Stimulated activated CD4-positive, alpha-beta T cell treated with anti-CD3 and anti-CD28 coated beads, TNF-alpha, amount 100 ng/mL, for 1 hour (primary cell): Measurements from ENCODE around the gene RBBP8.

Experiments used
- DNase-seq, 3 donors: peaks; one replicate each; pipeline ENCODE4 v3.0.0-alpha.2; 2020; ENCODE audit warnings: low read depth in 3 of 3, low spot score in 1 of 3

The RBBP8 gene

DNA sequence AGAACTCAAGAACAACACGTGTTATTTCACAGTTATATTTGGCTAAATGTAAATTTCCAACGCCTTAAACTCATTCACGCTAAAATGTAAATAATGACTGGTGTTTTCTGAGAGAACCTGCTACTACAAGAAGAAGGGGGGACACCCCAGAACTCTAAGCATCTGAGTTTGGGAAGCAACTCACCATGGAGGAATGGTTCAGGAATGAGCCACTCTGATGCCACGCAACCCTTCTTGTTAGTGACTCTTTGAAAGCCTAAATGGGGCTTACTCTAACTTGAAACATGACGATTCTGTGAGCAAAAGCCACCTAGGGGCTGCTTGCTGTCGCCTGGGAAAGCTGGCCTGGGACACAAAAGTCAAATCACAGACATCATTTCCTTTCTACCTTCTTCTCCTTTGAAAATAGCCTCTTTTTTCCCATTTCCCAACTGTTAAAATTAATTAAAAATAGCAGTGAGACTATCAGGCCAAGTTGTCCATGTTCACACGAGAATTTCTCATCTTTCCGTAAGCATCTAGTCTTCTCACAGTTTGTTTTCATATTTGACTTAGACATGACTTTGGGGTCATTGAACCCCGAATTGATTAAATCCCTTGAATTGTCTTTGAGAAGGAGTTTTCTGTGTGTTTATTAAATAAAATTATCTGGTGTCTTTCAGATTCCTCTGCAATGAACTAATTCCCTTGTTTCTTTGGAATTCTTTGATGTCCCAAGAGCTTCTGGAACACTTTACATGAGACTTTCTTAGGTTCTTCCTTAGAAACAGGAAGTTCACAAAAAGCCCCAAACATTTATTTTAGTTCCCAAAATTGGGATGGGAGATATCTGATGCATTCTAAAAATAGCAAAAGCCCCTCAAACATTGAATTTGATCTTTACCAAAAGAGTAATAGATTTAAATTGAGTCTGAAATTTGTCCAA, 126.7 kb downstream of the RBBP8 start:
- DNase-seq = no peak

DNA sequence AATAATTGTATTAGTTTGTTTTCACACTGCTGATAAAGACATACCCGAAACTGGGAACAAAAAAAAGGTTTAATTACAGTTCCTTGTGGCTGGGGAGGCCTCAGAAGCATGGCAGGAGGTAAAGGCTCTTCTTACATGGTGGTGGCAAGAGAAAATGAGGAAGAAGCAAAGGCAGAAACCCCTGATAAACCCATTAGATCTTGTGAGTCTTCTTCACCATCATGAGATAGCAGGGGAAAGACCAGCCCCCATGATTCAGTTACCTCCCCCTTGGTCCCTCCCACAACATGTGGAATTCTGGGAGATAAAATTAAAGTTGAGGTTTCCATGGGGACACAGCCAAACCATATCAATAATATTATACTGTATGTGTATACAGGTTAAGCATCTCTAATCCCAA, 128.9 kb downstream of the RBBP8 start:
- no peak for DNase-seq

DNA sequence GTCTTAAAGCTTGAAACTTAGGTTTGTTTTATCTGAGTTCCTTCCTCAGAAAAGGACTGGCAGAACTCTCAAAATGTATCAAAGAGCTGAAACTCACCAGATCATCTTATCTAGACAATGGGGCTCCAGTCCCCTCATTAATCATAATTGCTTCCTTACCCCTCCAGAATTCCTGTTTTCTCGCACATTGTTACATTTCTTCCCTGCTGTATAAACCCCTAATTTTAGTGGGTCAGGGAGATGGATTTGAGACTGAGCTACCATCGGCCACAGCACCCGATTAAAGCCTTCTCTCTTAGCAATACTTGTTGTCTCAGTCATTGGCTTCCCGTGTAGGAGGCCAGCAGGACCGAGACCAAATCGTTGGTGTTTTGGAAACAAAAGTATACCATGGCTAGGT, 130.4 kb downstream of the RBBP8 start:
- DNase-seq = no peak

DNA sequence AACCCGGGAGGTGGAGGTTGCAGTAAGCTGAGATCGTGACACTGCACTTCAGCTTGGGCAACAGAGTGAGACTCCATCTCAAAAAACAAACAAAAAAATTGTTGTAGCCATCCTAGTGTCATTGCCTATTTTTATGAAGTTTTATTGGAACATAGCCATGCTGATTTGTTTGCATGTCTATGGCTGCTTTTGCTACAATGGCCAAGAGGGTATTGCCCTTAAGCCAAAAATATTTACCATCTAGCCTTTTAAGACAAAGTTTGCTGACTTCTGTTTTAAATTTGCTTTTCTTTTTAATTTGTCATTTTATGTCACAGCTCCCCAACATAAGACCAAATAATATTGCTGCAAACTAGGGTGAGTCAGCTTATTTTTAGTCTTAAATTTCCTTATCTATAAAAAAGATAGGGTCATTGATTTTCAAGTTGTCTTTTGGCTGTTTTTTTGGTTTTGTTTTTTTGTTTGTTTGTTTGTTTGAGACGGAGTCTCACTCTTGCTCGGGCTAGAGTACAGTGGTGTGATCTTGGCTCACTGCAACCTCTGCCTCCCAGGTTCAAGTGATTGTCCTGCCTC, 132.2 kb downstream of the RBBP8 start:
- DNase-seq = no peak

DNA sequence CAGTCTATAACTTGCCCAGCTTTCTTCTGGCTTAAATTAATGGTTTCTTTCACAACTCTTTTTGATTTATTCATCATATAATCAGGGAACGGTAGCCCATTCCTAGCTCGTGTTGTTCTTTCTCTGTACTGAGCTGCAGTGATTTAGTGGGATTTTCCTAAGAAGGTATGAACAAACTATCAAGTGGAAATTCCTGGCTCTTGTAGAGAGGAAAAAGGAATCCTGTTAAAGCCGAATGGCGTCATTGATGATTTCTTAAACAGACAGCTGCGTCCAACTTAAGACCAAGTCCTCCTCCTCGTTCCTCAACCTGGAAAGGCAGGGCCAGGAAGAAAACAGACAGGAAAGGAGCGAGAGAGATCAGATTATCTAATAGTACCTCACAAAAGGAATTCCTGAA, 132.9 kb downstream of the RBBP8 start:
- no peak for DNase-seq

DNA sequence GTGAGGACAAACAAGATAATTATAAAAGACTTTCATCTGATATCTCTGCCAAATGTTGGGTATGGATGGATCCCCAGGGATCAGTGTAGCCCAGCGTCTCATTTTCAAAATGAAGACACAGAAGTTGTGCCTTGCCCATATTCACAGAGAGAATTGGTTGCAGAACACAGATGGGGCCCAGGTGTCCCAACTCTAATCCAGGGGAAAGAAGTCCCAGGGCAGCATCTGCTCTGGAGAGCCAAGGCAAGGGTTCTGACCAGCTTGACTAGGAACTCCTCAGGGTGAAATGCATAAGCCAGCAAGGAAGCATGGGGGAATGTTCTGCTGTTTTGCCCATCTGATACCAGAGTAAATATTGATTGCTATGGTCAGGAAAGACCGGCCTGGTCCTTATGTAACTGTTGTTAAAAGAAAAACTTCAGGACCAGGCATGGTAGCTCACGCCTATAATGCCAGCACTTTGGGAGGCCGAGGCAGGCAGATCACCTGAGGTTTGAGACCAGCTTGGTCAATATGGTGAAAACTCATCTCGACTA, 133.4 kb downstream of the RBBP8 start:
- no peak for DNase-seq

DNA sequence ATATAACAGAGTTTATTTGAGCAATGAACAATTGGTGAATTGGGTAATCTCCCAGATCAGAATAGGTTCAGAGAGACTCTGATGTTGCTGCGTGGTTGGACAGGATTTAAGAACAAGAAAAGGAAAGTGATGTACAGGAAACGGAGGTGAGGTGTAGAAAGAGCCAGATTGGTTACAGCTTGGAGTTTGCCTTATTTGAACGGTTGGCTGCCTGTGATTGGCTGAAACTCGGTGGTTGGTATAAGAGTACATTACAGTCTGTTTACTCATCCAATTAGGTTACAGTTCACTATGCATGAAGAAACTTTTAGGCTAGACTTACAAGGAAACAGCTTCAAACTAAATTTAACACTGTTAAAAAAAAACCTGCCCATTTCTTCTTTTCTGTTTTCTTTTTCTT, 134.1 kb downstream of the RBBP8 start:
- no peak for DNase-seq

- no peak for DNase-seq
These were observed 134.9 kb downstream of the RBBP8 start for GRCh38 chr18:23068011-23068410.

GRCh38 chr18:23068570-23069310, 135.6 kb downstream of the RBBP8 start:
- no peak for DNase-seq

- DNase-seq = peak in 2 of 3 donors; percentile 2 to 3
These were observed 136.4 kb downstream of the RBBP8 start for GRCh38 chr18:23069481-23069880.

DNA sequence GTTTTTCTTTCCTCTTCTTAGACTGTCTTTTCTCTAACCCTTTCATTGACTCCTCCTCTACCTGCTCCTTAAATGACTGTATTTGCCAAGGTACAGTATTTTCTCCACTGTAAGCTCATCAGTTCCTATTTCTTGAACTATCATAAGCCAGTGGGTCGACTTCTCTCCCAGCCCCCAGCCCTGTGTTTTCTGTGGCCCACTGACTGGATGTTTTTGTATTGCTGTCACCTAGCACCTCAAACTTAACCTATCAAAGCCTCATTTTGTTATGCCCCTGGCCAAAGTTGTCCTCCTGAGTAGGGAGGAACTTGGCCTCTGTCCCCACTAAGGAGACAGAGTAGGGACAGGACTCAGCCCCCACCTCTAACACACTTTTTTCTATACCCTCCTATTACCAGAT, 136.8 kb downstream of the RBBP8 start:
- DNase-seq = no peak

DNA sequence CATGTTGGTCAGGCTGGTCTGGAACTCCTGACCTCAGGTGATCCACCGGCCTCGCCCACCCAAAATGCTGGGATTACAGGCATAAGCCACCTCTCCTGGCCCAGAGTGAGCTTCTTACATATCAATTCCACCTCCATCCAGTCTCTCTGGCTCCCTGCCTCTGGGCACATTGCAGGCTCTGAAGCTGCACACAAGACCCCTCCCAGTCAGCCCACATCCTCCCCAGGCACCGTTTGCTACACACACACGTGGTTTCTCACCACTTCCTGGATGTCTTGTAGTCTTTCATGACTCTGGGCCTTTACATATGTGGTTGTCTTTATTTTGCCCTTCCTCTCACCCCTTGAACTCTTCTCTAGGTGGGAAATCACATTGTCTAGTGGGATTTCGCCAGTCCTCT, 138.2 kb downstream of the RBBP8 start:
- DNase-seq = peak; percentile 40 to 66 (median 66)

DNA sequence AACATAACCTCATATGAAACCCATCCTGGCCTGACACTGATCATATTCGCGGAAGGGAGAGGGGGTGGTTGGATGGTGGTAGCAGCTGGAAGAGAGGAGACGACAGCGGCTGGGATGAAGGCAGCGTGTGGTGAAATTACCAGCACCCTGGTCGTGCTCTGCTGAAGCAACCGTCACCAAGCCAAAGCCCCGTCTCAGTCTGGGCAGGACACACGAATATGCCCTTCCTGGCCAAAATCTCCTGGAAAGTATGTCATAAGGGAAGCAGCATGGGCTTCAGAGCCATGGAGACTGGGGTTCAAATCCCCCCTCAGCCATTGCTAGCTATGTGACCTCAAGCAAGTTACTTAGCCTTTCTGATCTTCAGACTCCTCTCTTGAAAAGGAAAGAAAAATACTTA, 139.0 kb downstream of the RBBP8 start:
- DNase-seq = no peak

- no peak for DNase-seq
These were observed 141.0 kb downstream of the RBBP8 start for GRCh38 chr18:23073996-23074606.
